Urinary bladder (tissue), 4 donors: ENCODE data around the gene PAPPA2. TPM values are rescaled to one million over a fixed set of nuclear protein-coding genes. Genes with fewer than 3 reads are reported as not detected.

Experiments
- DNase-seq: peaks from one replicate; pipeline ENCODE4 v3.0.0-alpha.2; 2015; ENCODE audit errors: extremely low spot score
- H3K27ac ChIP-seq: one replicate; pipeline ENCODE4 v1.5.1; 2013; ENCODE audit warnings: low read depth, mild to moderate bottlenecking, moderate library complexity
- H3K36me3 ChIP-seq: one replicate; pipeline ENCODE4 v1.6.1; 2013; ENCODE audit warnings: mild to moderate bottlenecking, moderate library complexity; ENCODE audit not compliant: insufficient read depth
- H3K4me1 ChIP-seq: one replicate; pipeline ENCODE4 v1.6.1; 2013; ENCODE audit warnings: mild to moderate bottlenecking, moderate library complexity; ENCODE audit not compliant: insufficient read depth
- H3K4me3 ChIP-seq: one replicate; pipeline ENCODE4 v1.5.1; 2013; ENCODE audit warnings: low read depth, low read length
- WGBS: extraction: QIAGEN DNeasy Blood & Tissue Kit; methylation state at CpG from one replicate; pipeline ENCODE4 v1.1.7; 2013; 5-methylcytosine and 5-hydroxymethylcytosine counted together
- polyA plus RNA-seq: library from polyadenylated mRNA; stranded (reverse); fragments of 200-250 nt; gene quantifications from one replicate; pipeline ENCODE4 v1.2.3, GENCODE V29; 2013
- total RNA-seq: library from RNA; depleted of rRNA; stranded (reverse); fragments of >200 nt; gene quantifications from one replicate; pipeline ENCODE4 v1.2.3, GENCODE V29; 2014
- donor health status: healthy with polysubstance abuse.
- donor health status: healthy.

PAPPA2 gene
- total and polyA plus RNA-seq, 2 donors, result 0.54 to 4.6 TPM

DNA sequence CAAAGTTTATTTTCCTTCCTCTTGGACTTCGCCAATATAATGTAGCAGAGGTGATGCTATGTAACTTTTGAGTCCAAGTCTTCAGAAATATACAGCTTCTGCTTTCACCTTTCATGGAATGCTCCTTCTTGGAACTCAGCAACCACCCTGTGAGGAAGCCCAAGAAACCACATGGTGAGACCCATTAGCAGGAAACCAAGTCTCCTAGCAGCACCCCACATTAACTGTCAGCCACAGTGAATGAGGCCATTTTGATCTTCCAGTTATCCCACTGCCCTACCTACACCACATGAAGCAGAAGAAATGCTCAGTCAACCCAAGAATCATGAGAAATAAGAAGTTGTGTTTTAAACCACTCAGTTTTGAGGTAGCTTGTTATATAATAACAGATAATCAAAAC lies 58.2 kb downstream of the PAPPA2 start:
- H3K27ac ChIP-seq, result no peak overlapping the region
- H3K4me3 ChIP-seq, result no peak overlapping the region
- H3K4me1 ChIP-seq, result no peaks in the 10 kb centered on the region
- DNase-seq, result no peak
- no peaks in the 10 kb centered on the region for H3K36me3 ChIP-seq
- WGBS, result 74% methylated on average over 1 of the region's 1 CpG

DNA sequence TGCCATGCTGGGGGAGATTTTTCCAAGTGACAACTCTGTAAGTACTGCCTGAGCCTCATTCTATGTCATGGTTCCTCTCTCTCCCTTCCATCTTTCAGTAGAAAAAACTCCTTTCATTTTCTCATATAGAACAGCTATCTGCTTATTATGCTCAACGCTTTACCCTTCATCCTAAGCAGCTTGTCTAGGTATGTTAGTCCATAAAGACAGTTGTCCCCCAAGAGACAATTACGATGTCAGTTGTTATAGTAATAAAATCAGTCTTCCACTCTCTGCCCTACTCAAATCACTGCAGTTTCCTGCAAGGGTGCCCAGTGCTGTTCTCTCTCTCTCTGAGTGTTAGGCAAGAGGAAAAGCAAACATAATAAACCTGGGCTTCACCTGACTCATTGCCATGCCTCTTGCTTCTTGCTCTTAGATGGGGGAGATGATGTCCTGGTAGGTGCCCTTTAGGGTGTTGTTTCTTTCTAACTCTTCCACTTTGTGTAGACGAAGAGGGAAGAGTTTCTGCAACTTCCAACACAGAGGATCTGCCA lies 59.4 kb downstream of the PAPPA2 start:
- 43% methylated on average over 3 of the region's 3 CpGs for WGBS
- Histone ChIP-seq H3K4me3 (no peak overlapping the region), H3K27ac (no peak overlapping the region), H3K36me3 (no peaks in the 10 kb centered on the region), H3K4me1 (no peaks in the 10 kb centered on the region)
- DNase-seq, result no peak

DNA sequence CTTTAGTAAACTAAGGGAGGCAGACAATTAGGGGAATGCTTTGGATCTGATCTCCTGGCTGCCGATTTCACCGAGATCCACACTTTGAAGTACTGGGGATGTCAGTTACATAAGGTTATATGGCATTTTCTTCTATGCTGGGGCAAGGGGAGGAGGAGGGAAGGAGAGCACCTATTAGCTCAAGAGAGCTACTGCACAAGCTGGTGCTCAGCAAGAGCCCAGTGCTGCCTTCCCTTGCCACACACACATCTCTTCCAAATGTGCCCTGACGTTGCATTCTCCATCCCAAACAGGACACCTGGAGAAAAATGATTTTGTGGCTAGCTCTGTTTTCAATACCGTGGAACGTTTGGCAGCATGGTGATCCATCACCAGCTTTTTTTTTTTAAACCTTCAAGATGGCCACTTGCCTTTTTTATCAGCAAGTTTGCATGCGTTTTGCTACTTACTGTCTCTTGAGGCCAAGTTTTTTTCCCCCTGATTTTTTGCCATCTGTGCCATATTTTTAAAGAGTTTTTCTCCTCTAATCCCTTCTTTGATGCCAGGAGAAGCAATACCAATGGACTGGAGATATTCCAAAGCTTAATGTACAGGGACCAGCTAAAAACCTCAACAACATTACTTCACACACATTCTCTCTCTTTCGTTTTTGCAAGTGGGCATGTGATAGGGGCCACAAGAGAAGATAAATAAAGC lies 66.6 kb downstream of the PAPPA2 start:
- H3K4me1 ChIP-seq, result no peaks in the 10 kb centered on the region
- no peaks in the 10 kb centered on the region for H3K36me3 ChIP-seq
- H3K27ac ChIP-seq, result no peak overlapping the region
- no peak for DNase-seq
- WGBS, result 78% methylated on average over 7 of the region's 7 CpGs
- no peak overlapping the region for H3K4me3 ChIP-seq

DNA sequence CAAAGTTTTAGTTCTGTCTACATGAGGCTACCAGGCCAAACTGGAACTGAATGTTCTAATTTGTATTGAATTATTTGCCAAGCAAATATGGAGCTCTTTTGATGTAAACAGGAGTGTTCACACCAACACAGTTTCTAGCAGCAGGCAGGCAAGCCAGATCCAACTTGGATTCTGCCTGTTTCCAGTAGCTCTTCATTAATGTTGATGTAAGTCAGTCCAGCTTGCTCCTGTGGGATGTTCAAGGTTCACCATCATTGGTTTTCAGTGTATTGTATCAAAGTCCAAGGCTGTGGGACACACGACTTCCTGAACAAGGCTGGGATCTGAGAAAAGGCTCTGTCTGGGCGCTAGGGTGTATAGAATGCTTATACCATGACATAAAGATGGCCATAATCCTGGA lies 68.1 kb downstream of the PAPPA2 start:
- DNase-seq, result no peak

DNA sequence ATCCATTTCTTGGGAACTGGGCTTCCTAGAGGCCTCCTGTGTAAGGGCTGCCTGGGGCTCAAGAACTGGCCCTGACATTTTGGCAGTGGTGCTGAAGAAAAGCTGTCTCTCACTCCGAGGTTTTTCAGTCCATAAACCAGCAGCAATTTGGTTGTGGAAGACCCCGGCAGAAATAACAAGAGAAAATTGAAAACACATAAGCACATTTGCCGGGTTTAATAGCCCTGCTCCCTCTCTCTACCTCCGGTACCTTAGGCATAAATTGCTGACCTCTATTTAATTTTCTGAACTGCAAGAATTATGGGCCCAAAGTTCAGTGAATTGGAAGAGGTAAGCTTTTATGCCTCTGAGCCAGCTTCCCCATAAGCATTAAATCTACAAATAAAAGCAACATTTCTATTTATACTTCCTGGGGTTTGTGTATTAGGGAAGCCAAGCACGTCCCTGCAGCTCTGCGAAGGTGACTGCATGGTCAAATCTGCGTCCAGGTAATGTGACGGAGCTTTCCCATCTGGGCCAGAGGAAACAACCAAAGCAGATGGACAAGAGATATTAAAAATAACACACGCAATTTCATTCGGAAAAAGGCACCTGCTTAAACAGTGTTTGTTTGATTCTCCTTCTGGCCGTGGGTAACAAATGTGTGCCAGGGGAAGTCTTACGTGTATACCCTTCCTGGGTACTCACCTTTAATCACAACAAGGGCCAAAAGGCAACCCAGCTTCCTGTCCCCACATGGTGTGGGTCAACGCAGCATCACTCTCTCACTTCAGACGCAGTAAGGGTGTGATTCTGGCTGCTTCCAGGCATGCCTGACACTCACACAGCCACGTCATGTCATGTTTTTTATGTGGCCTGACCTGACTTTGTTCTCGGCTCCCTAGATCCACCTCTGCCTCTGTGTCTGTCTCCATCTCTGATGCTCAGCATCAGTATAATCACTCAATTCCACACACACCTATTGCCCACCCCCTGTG lies 69.2 kb downstream of the PAPPA2 start:
- Histone ChIP-seq H3K27ac (no peak overlapping the region), H3K4me3 (no peak overlapping the region), H3K4me1 (no peaks in the 10 kb centered on the region), H3K36me3 (no peaks in the 10 kb centered on the region)
- WGBS, result 66% methylated on average over 16 of the region's 16 CpGs
- no peak for DNase-seq

More for the DNA sequence above, 68.1 kb downstream of the PAPPA2 start:
- H3K27ac ChIP-seq, result no peak overlapping the region
- no peaks in the 10 kb centered on the region for H3K36me3 ChIP-seq
- WGBS, result 82% methylated on average over 2 of the region's 2 CpGs
- no peak overlapping the region for H3K4me3 ChIP-seq
- no peaks in the 10 kb centered on the region for H3K4me1 ChIP-seq

DNA sequence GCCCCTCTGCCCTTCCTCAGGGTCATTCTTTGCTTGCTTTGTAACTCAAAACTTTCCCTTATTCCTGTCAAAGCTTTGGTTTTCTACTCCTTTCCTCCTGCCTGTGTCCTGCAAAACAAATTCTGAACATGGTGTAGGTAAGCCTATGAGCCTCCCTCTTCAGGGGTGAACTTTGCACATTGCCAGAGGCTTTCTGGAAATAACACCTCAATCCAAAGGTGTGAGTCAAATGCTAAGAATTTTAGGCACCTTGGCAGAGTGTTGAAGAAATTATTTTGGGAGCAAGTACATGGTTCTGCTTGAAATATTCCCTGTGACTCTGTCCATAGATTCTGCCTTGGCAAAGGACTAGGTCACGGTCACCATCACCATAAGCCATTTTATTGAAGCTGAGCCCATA lies 70.0 kb downstream of the PAPPA2 start:
- 90% methylated on average over 1 of the region's 1 CpG for WGBS
- no peaks in the 10 kb centered on the region for H3K4me1 ChIP-seq
- no peak overlapping the region for H3K27ac ChIP-seq
- H3K36me3 ChIP-seq, result no peaks in the 10 kb centered on the region
- H3K4me3 ChIP-seq, result no peak overlapping the region
- DNase-seq, result no peak

DNA sequence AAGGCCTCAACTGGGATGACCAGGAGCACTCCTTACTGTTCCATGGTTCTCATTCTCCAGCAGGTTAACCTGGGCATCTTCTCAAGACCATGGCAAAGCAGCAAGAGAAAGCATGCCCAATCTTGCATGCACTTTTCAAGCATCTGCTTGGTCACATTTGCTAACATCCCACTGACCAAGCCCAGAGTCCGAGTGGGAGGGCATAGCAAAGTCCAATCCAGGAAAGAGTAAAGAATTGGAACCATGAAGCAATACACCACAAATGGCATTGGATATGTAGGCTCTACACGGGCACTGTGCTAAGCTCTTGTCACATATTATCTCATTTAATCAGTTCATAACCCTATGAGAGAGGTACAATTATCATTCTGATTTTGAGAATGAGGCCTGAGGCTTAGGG lies 73.6 kb downstream of the PAPPA2 start:
- 85% methylated on average over 2 of the region's 2 CpGs for WGBS

DNA sequence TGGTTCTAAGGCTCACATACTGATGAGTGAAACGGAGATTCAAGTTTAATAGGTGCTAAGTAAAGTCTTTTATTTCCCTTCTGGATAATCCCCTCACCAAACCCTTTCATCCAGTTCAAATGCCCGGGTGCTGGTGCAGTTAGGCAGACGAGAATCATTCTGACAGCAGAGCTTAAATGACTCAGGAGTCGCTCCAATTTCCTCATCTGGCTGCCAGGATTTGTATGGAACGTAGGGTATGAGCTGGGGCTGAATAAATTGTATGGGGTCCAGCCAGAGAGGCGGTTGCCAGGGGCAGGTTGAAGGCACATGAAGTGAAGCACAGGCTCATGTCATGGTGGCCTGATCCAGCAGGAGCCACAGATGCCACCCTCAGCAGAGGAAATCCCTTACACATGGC lies 76.0 kb downstream of the PAPPA2 start:
- Histone ChIP-seq H3K27ac (no peak overlapping the region), H3K4me3 (no peak overlapping the region), H3K4me1 (no peaks in the 10 kb centered on the region), H3K36me3 (no peaks in the 10 kb centered on the region)
- WGBS, result 32% methylated on average over 6 of the region's 6 CpGs
- no peak for DNase-seq

More for the DNA sequence above, 73.6 kb downstream of the PAPPA2 start:
- Histone ChIP-seq H3K27ac (no peak overlapping the region), H3K4me1 (no peaks in the 10 kb centered on the region), H3K36me3 (no peaks in the 10 kb centered on the region), H3K4me3 (no peak overlapping the region)
- no peak for DNase-seq

DNA sequence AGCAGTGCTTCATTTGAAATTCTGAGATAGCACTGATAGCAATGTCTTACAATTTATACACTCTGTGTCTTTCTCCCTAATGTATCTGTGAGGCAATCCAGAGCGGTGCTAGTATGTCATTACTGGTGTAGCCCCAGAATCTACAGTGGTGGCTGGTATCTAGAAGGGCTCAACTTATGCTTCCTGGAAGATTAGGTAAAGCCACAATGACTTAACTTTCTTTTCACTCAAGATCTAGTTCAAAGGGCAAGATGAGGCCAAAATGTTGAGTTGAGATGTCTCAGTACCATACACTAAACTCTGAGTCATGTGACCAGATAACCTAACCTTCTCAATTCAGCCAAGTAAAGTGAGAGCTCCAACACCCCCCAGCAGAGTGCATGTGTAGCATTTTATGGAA lies 77.5 kb downstream of the PAPPA2 start:
- Histone ChIP-seq H3K36me3 (no peaks in the 10 kb centered on the region), H3K4me3 (no peak overlapping the region), H3K4me1 (no peaks in the 10 kb centered on the region), H3K27ac (no peak overlapping the region)
- no peak for DNase-seq
- 84% methylated on average over 1 of the region's 1 CpG for WGBS

DNA sequence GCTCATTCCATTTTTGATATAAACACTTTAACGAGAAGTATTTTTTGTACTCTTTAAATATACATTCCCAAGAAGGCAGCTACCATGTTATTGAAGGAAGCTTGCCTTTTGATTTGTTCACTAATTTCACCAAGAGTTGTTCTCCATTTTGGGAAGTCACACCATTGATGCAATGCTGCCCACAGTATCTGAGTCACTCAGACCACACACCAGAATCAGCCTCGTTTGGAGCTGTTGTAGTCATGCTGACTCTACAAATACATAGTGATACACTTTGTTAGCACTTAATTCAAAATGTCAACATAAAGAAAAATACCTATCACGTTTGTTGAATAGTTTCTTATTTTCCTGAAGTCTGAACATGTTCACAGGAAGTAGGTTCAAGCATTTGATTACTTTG lies 78.7 kb downstream of the PAPPA2 start:
- no peak overlapping the region for H3K27ac ChIP-seq
- 59% methylated on average over 3 of the region's 3 CpGs for WGBS
- H3K4me1 ChIP-seq, result no peaks in the 10 kb centered on the region
- no peak for DNase-seq
- no peaks in the 10 kb centered on the region for H3K36me3 ChIP-seq
- no peak overlapping the region for H3K4me3 ChIP-seq

DNA sequence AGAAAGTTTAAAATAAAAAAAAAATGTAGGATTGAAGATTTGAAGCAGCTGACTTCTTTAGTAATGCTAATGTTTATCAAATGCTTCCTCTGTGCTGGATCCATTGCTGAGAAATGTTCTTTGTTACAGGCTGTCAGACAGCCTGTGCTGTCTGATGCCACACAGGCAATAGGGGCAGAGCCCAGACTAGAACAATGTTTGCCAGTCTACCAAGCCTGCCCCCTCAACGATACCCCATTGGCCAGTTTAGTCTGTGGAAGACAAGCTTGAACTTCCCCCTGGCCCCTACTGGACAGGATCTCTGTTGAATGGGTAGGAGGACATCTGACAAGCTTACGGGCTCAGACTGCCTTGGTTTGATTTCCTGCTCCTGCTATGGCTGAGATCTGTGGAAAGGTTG lies 79.4 kb downstream of the PAPPA2 start:
- Histone ChIP-seq H3K4me3 (no peak overlapping the region), H3K36me3 (no peaks in the 10 kb centered on the region), H3K4me1 (no peaks in the 10 kb centered on the region), H3K27ac (no peak overlapping the region)
- 74% methylated on average over 2 of the region's 2 CpGs for WGBS
- DNase-seq, result no peak

DNA sequence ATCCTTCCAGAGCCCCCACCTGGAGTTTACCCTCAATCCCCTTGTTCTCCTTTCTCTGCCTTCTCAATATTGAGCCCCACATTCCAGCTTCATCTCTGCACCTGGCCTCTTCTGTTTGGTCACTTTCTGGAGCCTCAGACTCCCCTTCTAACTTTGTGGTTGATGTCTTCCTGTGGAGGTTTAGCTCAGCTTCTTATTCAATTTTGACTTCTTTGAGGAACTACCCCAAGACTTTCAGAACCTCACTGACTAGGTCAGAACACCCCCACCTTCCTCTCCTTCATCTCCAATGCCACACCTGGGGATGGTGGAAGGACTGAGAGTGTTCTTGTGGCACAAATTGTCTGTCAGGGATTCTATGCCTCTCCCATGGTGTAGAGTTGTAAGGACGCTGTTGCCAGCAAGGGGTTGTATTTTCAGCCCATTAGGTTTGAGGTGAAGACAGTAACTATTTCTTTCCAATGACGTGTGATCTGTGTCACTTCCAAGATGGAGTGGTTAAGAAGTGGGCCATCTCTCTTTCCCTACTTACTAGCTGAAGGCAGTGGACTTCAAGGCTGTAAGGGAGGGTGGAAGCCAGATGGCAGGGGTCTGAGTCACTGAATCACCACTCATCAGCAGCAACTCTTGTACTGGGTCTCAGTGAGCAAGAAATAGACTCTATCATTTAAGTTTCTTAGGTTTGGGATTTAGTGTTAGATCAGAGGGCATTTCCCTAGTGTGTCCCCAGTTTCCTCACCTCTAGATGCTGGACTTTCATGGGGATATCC lies 80.6 kb downstream of the PAPPA2 start:
- Histone ChIP-seq H3K27ac (no peak overlapping the region), H3K36me3 (no peaks in the 10 kb centered on the region), H3K4me1 (no peaks in the 10 kb centered on the region), H3K4me3 (no peak overlapping the region)
- 84% methylated on average over 2 of the region's 2 CpGs for WGBS
- DNase-seq, result no peak

DNA sequence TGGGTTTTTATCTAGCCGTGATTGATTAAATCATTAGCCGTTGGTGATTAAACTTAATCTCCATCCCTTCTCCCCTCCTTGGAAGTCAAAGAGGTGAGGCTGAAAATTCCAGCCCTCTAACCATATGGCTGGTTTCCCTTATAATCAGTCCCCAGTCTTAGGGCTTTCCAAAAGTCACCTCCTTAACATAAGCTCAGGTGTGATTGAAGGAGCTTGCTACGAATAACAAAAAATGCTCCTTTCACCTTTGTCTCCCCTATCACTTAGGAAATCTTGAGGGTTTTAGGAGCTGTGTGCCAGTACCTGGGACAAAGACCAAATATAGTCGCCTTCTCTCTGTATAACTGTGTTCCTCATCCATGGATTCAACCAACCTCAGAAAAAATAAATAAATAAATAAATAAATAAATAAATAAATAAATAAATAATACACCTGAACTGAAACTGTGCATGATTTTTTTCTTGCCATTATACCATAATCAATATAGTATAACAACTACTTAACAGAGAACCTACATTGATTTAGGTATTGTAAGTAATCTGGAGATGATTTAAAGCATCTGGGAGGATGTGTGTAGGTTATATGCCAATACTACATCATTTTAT lies 82.2 kb downstream of the PAPPA2 start:
- H3K36me3 ChIP-seq, result no peaks in the 10 kb centered on the region
- no peaks in the 10 kb centered on the region for H3K4me1 ChIP-seq
- DNase-seq, result no peak
- no peak overlapping the region for H3K27ac ChIP-seq
- WGBS, result 84% methylated on average over 4 of the region's 4 CpGs
- no peak overlapping the region for H3K4me3 ChIP-seq
